HG02981 (cell line): ENCODE results near the gene NR0B1.

Experiments used
- ATAC-seq: cut with Tn5 transposase; IDR thresholded peaks from one replicate; pipeline ENCODE4 v1.9.1; 2021; ENCODE audit warnings: mild to moderate bottlenecking, moderate library complexity; ENCODE audit not compliant: unreplicated experiment

NR0B1 gene

DNA sequence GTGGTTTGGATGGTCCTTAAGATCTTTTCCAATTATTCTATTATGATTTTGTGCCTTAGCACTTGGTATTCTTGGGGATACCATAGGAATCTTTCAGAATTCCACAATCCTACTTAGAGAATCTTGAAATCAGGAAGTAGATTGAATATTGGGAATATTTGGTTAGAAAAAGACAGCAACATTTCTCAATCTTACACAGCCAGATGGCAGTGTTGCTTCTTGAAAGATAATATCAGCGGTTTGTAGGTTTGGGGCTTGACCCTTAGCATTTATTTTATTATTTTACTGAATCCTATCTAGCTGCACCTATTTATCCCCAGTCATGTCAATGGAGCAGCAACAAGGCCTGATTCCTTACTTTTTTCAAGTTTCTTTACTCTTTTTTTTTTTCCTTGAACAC, 33.7 kb downstream of the NR0B1 start:
- no peak for ATAC-seq

DNA sequence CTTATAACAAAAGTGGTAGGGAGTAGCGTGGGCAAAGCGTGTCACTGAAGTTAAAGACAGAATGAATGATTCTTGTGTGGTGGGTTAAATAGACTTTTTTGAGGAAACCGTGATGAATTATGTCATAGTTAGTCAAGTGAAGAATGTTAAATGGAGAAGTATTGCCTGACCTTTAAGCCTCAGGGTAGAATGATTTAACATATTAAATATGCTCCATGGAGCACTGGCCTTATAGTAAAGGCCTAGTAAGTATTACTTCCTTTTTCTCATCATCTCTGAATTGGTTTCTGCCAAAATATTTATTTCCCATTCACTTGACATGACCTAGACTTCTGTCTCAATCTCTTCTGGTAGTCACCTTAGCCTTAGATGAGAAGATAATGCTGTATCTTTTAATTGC, 38.6 kb downstream of the NR0B1 start:
- no peak for ATAC-seq

DNA sequence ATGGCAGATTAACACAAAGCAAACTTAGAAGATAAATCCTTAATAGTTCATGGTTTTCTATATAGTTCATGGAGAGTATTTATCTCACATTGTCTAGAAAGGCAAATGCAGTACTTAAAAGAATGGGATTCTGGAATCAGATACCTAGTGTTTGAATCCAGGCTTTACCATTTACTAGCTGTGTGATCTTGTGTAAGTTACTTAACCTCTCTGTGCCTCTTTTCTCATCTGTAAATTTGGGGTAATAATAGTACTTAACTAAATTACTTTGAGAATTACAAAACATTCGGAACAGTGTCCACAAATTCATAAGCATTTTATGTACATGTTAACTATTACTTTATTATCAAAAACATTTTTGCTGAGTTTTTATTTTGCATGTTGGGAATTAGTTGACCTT, 46.4 kb downstream of the NR0B1 start:
- no peak for ATAC-seq

DNA sequence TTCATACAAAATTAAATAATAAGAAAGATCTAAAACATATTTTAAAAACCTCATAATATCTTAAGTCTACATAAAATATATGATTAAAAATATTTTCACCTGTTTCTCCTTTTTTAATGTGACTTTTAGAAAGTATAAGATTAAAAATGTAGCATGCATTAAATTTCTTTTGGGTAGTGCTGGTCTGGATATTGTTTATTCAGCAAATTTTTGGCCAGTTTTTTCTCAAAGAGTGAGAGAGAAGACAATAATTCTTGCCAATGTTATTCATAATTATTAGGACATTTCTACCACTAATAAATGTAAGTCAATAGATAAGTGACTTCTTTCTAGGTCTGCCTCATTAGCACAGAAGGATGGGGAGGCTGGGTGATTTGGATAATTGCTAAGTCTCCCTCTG, 48.2 kb downstream of the NR0B1 start:
- ATAC-seq: no peak

DNA sequence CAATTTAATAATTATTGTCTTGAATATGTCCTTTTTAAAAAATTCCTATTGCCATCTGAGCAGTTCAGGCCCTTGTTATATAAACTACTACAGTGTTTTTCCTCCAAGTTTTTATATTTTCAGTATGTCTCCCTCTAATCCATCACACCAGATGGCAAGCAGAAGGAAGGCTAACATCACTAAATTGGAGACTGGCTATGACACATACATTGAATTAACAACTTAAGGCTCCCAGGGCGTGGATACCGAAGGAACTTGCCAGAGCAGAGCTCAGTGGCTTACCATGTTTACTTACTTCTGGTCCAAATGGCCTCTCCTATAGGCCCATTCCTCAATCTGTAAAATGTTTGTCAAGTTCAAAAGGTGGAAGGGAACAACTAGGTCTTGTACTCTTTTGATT, 49.3 kb downstream of the NR0B1 start:
- ATAC-seq: no peak
